OCI-LY7 (cell line): ENCODE data around the gene DPF3. TPM values are rescaled to one million over a fixed set of nuclear protein-coding genes. Genes with fewer than 3 reads are reported as not detected.

ENCODE experiments used
- Bru-seq: library from RNA; stranded (reverse); fragments of 400-500 nt; gene quantifications from one replicate; lab custom pipeline; 2021; lab: Mats Ljungman, UMichigan
- BruChase-seq, 2 experiments: library from RNA; stranded (reverse); fragments of 400-500 nt; gene quantifications; one replicate each; lab custom pipeline; 2021; lab: Mats Ljungman, UMichigan
- BruUV-seq: library from RNA; stranded (reverse); fragments of 400-500 nt; replicated peaks from 2 replicates; lab custom pipeline; 2021; lab: Mats Ljungman, UMichigan
- CTCF ChIA-PET: fragments of 300-600 bp; sonication (Branson Sonifier 250); formaldehyde crosslinking; loops from one replicate; lab custom pipeline; 2022; ENCODE audit warnings: antibody characterized with exemption; ENCODE audit not compliant: unreplicated experiment; lab: Charles Lee
- POLR2A ChIA-PET: fragments of 300-600 bp; sonication (Branson Sonifier 250); formaldehyde crosslinking; loops from one replicate; lab custom pipeline; 2022; ENCODE audit warnings: antibody characterized with exemption; lab: Charles Lee
- DNase-seq: peaks from one replicate; pipeline ENCODE4 v3.0.0-alpha.2; 2015; ENCODE audit warnings: low spot score
- H2AFZ ChIP-seq: fragments of 200-600 bp; sonication (generic), shearing (Covaris generic); 2 replicates; pipeline ENCODE4 v1.6.1; 2014; ENCODE audit warnings: mild to moderate bottlenecking, antibody characterized with exemption, low read length, moderate library complexity
- H3K27ac ChIP-seq: fragments of 200-600 bp; sonication (generic); 2 replicates; pipeline ENCODE4 v1.5.1; 2014; ENCODE audit warnings: mixed run types, low read depth, mild to moderate bottlenecking, moderate library complexity, low read length, inconsistent platforms; ENCODE audit not compliant: poor library complexity, severe bottlenecking
- H3K36me3 ChIP-seq: fragments of 200-600 bp; sonication (generic); 2 replicates; pipeline ENCODE4 v1.6.1; 2014; ENCODE audit warnings: mild to moderate bottlenecking, antibody characterized with exemption, low read length, moderate library complexity, mixed read lengths; ENCODE audit not compliant: insufficient read depth
- H3K4me1 ChIP-seq: fragments of 200-600 bp; sonication (generic); 2 replicates; pipeline ENCODE4 v1.5.1; 2014; ENCODE audit warnings: mild to moderate bottlenecking, low read length; ENCODE audit not compliant: insufficient read depth, poor library complexity, severe bottlenecking
- H3K4me2 ChIP-seq: fragments of 200-600 bp; sonication (generic); 2 replicates; pipeline ENCODE4 v1.6.1; 2014; ENCODE audit warnings: mild to moderate bottlenecking, low read length
- H3K4me3 ChIP-seq: fragments of 200-600 bp; sonication (generic); 2 replicates; pipeline ENCODE4 v1.5.1; 2014; ENCODE audit warnings: mild to moderate bottlenecking, low read depth, low read length; ENCODE audit not compliant: poor library complexity, severe bottlenecking
- H3K79me2 ChIP-seq: fragments of 200-600 bp; sonication (generic); 2 replicates; pipeline ENCODE4 v1.6.1; 2016; ENCODE audit warnings: low read depth, mild to moderate bottlenecking, low read length, moderate library complexity, mixed read lengths; ENCODE audit not compliant: insufficient read depth
- H3K9me2 ChIP-seq: fragments of 200-600 bp; sonication (generic); 2 replicates; pipeline ENCODE4 v1.6.1; 2016; ENCODE audit warnings: mild to moderate bottlenecking, low read length, mixed read lengths; ENCODE audit not compliant: insufficient read depth
- H3K9me3 ChIP-seq: fragments of 200-600 bp; sonication (generic); 2 replicates; pipeline ENCODE4 v1.6.1; 2014; ENCODE audit warnings: mild to moderate bottlenecking, mixed run types, low read length, mixed read lengths
- H4K20me1 ChIP-seq: fragments of 200-600 bp; sonication (generic); 2 replicates; pipeline ENCODE4 v1.6.1; 2014; ENCODE audit warnings: mild to moderate bottlenecking, antibody characterized with exemption, low read length, moderate library complexity, mixed read lengths; ENCODE audit not compliant: insufficient read depth
- EZH2phosphoT487 ChIP-seq: fragments of 200-600 bp; sonication (generic); IDR thresholded peaks from 2 replicates; pipeline ENCODE4 v1.6.1; 2018; ENCODE audit warnings: low read depth, borderline replicate concordance, mild to moderate bottlenecking, mixed run types, antibody characterized with exemption, low read length, moderate library complexity, mixed read lengths
- intact Hi-C: fragments of 100-400 bp; cut with micrococcal nuclease; formaldehyde crosslinking; loops from one replicate; pipeline ENCODE4 v1.10.0; 2022; ENCODE audit not compliant: unreplicated experiment
- long read RNA-seq: library from polyadenylated mRNA; stranded (forward); transcript quantifications from one replicate; pipeline ENCODE4 v2.0.0, GENCODE V29; 2022
- total RNA-seq, 2 experiments: library from RNA; depleted of rRNA in 1 of 2; stranded (reverse); fragments of >200 nt in 1 of 2; shearing (Covaris generic) in 1 of 2; gene quantifications; 2 replicates each; pipeline ENCODE4 v1.2.3, GENCODE V29; 2014 to 2022
- TF ChIP-seq, protein P1 (sequence below): fragments of 200-600 bp; sonication (generic); conservative IDR thresholded peaks from 2 replicates; pipeline ENCODE4 v1.5.1; 2014; ENCODE audit warnings: mild to moderate bottlenecking, antibody characterized with exemption, low read length, moderate library complexity, mixed read lengths

The DPF3 gene
- total RNA-seq (2014; rRNA removed; shearing (Covaris generic)) (not detected in 2 replicates), total RNA-seq (2022) (0.42 and 0.55 TPM in 2 replicates), Bru-seq, nascent RNA (percentile 25 among the genes with signal in this experiment), BruChase-seq, experiment 1, labeled RNA remaining after a 6-hour chase (percentile 19 among the genes with signal in this experiment), BruChase-seq, experiment 2, labeled RNA remaining after a 2-hour chase (percentile 22 among the genes with signal in this experiment)
- long read RNA-seq, full-length matches to known transcripts, result 1 of 1 reads
- long read RNA-seq, partial matches to known transcripts, result 0 of 1 reads
- long read RNA-seq, other reads (novel, unspliced or antisense), result 0 of 1 reads

DNA sequence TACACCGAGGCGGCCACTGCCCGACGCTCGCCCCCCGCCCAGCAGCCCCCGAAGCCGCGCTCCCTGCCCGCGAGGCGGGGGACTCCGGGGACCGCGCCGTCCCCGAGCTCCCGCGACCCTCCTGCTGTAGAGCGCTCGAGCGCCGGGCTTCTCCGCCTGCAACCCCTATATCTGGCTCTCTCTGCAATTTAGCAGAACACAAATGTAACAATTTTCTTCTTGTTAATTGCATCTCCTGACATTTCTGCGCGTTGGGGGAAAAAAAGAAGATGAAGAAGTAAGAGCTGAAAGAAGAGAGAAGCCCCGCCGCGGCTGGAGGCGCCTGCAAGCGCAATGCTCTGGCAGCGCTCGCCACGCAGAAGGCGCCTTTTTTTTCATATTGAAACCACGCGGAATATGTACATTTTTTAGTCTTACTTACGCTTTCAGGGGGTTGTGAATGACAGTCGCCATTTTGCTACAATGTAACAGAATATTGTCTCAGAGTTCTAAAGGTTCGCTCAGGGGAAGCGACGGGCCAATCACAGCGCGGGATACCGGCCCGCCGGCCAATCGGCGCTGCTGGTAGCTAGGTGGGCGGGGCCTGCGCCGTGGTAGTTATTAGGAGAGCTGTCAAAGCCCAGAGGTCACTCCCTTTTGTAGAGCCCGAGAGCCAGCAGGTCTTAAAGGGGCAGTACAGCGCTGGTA lies at the start of gene DPF3:
TSS of gene DPF3 (minus strand) at position 466 of the 687 bp plus-strand sequence. CDS start at position 453, 13 bp downstream.
- no TSS peak for BruUV-seq
- ChIA-PET POLR2A (interaction anchor here (0.6 to 0.9 kb wide), 3 partner anchors 23 to 382 kb away, joined by 3 to 4 read pairs (median 3); no protein-coding TSS in a partner anchor), CTCF (interaction anchor here (1.0 to 1.2 kb wide), 2 partner anchors 10 to 379 kb away, joined by 3 read pairs; no protein-coding TSS in a partner anchor)
- peak; percentile 86 for DNase-seq
- H3K27ac ChIP-seq, result no peak within 1 kb of the TSS
- no peaks in the 10 kb centered on the region for H3K79me2 ChIP-seq
- peak within 1 kb of the TSS; percentile 86 for H3K4me2 ChIP-seq
- H2AFZ ChIP-seq, result peak within 1 kb of the TSS; percentile 66
- H3K9me3 ChIP-seq, result no peaks in the 10 kb centered on the region
- no peaks in the 10 kb centered on the region for H3K9me2 ChIP-seq
- no peaks in the 10 kb centered on the region for H4K20me1 ChIP-seq
- peak within 1 kb of the TSS; percentile 73 for H3K4me3 ChIP-seq
- peaks cover 20% of the 10 kb centered on the region for H3K4me1 ChIP-seq
- intact Hi-C loops, result no loop called here
- H3K36me3 ChIP-seq, result no peaks in the 10 kb centered on the region
- TF ChIP-seq, protein P1, sequence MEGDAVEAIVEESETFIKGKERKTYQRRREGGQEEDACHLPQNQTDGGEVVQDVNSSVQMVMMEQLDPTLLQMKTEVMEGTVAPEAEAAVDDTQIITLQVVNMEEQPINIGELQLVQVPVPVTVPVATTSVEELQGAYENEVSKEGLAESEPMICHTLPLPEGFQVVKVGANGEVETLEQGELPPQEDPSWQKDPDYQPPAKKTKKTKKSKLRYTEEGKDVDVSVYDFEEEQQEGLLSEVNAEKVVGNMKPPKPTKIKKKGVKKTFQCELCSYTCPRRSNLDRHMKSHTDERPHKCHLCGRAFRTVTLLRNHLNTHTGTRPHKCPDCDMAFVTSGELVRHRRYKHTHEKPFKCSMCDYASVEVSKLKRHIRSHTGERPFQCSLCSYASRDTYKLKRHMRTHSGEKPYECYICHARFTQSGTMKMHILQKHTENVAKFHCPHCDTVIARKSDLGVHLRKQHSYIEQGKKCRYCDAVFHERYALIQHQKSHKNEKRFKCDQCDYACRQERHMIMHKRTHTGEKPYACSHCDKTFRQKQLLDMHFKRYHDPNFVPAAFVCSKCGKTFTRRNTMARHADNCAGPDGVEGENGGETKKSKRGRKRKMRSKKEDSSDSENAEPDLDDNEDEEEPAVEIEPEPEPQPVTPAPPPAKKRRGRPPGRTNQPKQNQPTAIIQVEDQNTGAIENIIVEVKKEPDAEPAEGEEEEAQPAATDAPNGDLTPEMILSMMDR, result no peak
- peak; percentile 90; the same call in 1 of the 2 replicates for TF ChIP-seq EZH2phosphoT487

DNA sequence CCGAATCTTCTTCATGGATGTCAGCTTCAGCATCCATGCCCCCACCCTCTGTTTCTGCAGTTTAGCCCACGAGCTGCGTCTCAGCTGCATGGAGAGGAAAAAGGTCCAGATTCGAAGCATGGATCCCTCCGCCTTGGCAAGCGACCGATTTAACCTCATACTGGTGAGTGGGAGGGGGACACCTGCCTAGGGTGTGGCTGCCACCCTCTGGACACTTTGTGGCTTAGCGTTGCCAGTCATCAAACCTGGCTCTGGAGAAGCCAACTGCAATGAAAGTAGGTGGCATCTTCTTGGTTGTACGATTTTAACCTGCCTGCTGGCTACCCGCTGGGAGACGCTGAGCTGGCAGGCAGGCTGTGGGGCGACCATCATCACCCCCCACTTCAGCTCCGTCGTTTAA lies 49.0 kb upstream of the DPF3 start:
- DNase-seq, result no peak
- no TSS peak for BruUV-seq
- H3K4me3 ChIP-seq, result no peak overlapping the region
- ChIA-PET CTCF (no interaction called here), POLR2A (no interaction called here)
- H3K79me2 ChIP-seq, result no peaks in the 10 kb centered on the region
- no peaks in the 10 kb centered on the region for H3K4me1 ChIP-seq
- TF ChIP-seq, protein P1, result 0 out of 2 replicates have a peak, but pooled peaks have one; percentile 12
- TF ChIP-seq EZH2phosphoT487, result no peak
- H3K9me2 ChIP-seq, result no peaks in the 10 kb centered on the region
- no peak overlapping the region for H3K4me2 ChIP-seq
- peaks cover 92% of the 10 kb centered on the region for H3K36me3 ChIP-seq
- no peaks in the 10 kb centered on the region for H3K9me3 ChIP-seq
- H2AFZ ChIP-seq, result no peak overlapping the region
- no peaks in the 10 kb centered on the region for H4K20me1 ChIP-seq
- intact Hi-C loops, result no loop called here
- H3K27ac ChIP-seq, result no peak overlapping the region
